SU-DHL-6 (cell line): ENCODE measurements around the gene ARL4A.

Experiments
- EZH2phosphoT487 ChIP-seq: fragments of 200-600 bp; sonication (generic), shearing (Covaris generic); conservative IDR thresholded peaks from 2 replicates; pipeline ENCODE4 v1.6.1; 2018; ENCODE audit warnings: mild to moderate bottlenecking, antibody characterized with exemption, low read length, moderate library complexity, mixed read lengths
- TF ChIP-seq, protein P1 (sequence below): fragments of 200-600 bp; sonication (generic); IDR thresholded peaks from one replicate; pipeline ENCODE4 v1.5.1; 2017; ENCODE audit warnings: antibody characterized with exemption, mild to moderate bottlenecking, low read length, moderate library complexity; ENCODE audit not compliant: insufficient read depth, poor library complexity, severe bottlenecking

DNA sequence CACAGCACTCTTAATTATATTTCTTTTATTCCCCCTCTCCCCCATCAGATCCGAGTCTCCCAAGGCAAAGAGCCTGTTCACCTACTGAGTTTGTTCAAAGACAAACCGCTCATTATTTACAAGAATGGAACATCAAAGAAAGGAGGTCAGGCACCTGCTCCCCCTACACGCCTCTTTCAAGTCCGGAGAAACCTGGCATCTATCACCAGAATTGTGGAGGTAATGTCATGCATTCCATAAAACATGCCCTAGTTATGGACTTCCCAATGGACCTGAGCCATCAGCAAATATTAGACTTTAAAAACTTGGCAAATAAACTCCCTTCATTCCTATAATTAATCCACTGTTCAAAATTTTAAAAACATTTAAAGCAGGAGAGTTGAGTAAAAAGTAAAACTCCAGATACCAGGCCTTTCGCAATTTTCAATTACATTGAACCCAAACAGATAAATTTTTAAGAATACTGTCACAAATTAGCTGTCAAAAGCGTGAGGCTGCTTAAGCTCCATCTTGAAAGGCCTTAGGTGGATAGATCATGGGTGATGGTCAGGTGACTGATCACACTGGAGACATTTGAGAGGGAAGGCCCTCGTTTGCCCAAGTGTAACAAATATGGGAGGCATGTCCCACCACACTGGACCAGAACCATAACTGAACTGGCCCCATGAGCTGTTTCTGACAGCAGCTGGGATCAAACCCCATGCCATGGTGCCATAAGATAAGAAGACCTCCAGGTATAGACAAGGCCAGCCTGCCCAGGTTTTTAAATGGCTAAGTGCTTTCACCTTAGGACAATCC lies 46.9 kb upstream of the ARL4A start:
- no peak for TF ChIP-seq EZH2phosphoT487
- TF ChIP-seq, protein P1, sequence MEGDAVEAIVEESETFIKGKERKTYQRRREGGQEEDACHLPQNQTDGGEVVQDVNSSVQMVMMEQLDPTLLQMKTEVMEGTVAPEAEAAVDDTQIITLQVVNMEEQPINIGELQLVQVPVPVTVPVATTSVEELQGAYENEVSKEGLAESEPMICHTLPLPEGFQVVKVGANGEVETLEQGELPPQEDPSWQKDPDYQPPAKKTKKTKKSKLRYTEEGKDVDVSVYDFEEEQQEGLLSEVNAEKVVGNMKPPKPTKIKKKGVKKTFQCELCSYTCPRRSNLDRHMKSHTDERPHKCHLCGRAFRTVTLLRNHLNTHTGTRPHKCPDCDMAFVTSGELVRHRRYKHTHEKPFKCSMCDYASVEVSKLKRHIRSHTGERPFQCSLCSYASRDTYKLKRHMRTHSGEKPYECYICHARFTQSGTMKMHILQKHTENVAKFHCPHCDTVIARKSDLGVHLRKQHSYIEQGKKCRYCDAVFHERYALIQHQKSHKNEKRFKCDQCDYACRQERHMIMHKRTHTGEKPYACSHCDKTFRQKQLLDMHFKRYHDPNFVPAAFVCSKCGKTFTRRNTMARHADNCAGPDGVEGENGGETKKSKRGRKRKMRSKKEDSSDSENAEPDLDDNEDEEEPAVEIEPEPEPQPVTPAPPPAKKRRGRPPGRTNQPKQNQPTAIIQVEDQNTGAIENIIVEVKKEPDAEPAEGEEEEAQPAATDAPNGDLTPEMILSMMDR: no peak
